Effector CD4-positive, alpha-beta T cell (primary cell): ENCODE data around the gene KCND2.

Experiments
- DNase-seq: peaks from one replicate; pipeline ENCODE4 v3.0.0-alpha.2; 2020

KCND2 gene

GRCh38 chr7:120412139-120413050 lies 139.4 kb downstream of the KCND2 start:
- no peak for DNase-seq

- DNase-seq, result no peak
Observed at GRCh38 chr7:120413164-120413563, 140.2 kb downstream of the KCND2 start.

GRCh38 chr7:120417244-120417979 lies 144.4 kb downstream of the KCND2 start:
- no peak for DNase-seq

- DNase-seq, result no peak
Observed at GRCh38 chr7:120421151-120421651, 148.2 kb downstream of the KCND2 start.

- no peak for DNase-seq
Observed at GRCh38 chr7:120431016-120431415, 158.0 kb downstream of the KCND2 start.

GRCh38 chr7:120436487-120437060 lies 163.6 kb downstream of the KCND2 start:
- DNase-seq, result no peak

- no peak for DNase-seq
Observed at GRCh38 chr7:120441850-120442249, 168.9 kb downstream of the KCND2 start.

- DNase-seq, result no peak
Observed at GRCh38 chr7:120442838-120443237, 169.9 kb downstream of the KCND2 start.

- DNase-seq, result no peak
Observed at GRCh38 chr7:120444650-120445049, 171.7 kb downstream of the KCND2 start.

GRCh38 chr7:120445276-120445675 lies 172.3 kb downstream of the KCND2 start:
- DNase-seq, result no peak

GRCh38 chr7:120452665-120453064 lies 179.7 kb downstream of the KCND2 start:
- no peak for DNase-seq

GRCh38 chr7:120456699-120457098 lies 183.7 kb downstream of the KCND2 start:
- no peak for DNase-seq

- no peak for DNase-seq
Observed at GRCh38 chr7:120460949-120461348, 188.0 kb downstream of the KCND2 start.

- no peak for DNase-seq
Observed at GRCh38 chr7:120462991-120463390, 190.0 kb downstream of the KCND2 start.

GRCh38 chr7:120464104-120464503 lies 191.1 kb downstream of the KCND2 start:
- DNase-seq, result no peak

- DNase-seq, result no peak
Observed at GRCh38 chr7:120467676-120468075, 194.7 kb downstream of the KCND2 start.

GRCh38 chr7:120468611-120469010 lies 195.6 kb downstream of the KCND2 start:
- no peak for DNase-seq

GRCh38 chr7:120472892-120473291 lies 199.9 kb downstream of the KCND2 start:
- no peak for DNase-seq

- no peak for DNase-seq
Observed at GRCh38 chr7:120473352-120473751, 200.4 kb downstream of the KCND2 start.

GRCh38 chr7:120475994-120476393 lies 203.0 kb downstream of the KCND2 start:
- DNase-seq, result no peak

- DNase-seq, result no peak
Observed at GRCh38 chr7:120480472-120480871, 207.5 kb downstream of the KCND2 start.

GRCh38 chr7:120480930-120481329 lies 208.0 kb downstream of the KCND2 start:
- no peak for DNase-seq

- no peak for DNase-seq
Observed at GRCh38 chr7:120486164-120486563, 213.2 kb downstream of the KCND2 start.
